ENCODE results near the gene ACSS1.

ACSS1 gene

DNA sequence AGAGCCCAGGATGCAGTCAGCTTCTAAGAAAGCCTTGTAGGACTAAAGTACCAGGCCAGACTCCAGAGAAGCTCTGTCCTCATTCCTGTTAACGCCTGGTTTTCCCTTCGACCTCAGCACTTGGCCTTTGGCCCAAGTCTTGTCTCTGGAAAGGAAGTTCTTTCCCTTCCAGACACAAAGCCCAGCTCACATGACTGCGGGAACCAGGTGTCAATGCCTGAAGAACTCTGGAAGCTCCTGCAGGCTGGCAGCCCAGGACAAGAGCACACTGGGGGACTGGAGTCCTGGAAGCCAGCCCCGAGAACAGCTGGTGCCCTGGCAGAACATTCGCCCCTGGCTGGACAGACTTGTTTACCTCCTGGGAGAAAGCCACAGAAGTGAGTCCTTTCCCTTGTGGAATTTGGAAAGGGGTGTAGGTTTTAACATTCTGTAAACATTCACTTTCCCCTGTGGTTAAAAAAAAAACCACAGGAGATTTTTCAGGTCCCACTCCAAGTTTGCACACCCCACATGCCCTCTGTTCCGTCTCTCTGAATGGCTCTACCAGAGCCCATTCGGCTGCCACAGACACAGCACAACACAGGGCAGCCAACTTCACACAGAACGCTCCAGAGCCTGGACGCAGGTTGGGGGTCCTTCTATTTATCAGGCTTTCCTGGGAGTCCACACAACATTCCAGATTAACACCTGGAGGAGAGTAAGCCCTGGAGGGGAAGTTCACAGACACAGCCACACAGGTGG, 18.1 kb downstream of the ACSS1 start:
- Histone ChIP-seq H3K36me3 (ENCODE audit: insufficient read depth, low read length) (no peaks in the 10 kb centered on the region), H3K9me3 (ENCODE audit: control insufficient read depth, insufficient read depth, low read length) (no peaks in the 10 kb centered on the region), H3K4me1 (ENCODE audit: insufficient read depth, low read length) (no peaks in the 10 kb centered on the region), H3K9ac (ENCODE audit: low read depth, low read length) (no peak overlapping the region)

DNA sequence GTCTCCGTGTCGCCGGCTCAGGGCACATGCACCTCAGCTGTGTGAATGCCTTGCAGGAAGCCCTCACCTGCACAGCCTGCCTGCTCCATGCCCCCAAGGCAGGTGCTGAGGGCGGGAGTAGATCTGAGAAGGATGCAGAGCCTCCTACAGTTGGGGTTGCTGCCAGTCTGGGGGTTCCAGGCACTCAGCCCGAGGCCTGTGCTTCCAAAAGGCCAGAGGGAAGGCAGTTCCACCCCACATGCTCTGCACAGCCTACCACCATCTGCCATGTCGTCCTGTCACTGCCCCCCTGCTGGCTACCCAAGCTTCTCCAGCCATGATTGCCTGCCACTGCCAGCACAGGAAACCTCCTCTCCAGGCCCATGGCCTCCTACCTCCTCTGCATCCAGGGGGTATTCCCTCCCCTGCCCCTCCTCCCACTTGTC, 19.3 kb downstream of the ACSS1 start:
- Histone ChIP-seq H3K4me1 (ENCODE audit: insufficient read depth, low read length) (no peaks in the 10 kb centered on the region), H3K9ac (ENCODE audit: low read depth, low read length) (no peak overlapping the region), H3K36me3 (ENCODE audit: insufficient read depth, low read length) (no peaks in the 10 kb centered on the region), H3K9me3 (ENCODE audit: control insufficient read depth, insufficient read depth, low read length) (no peaks in the 10 kb centered on the region)

DNA sequence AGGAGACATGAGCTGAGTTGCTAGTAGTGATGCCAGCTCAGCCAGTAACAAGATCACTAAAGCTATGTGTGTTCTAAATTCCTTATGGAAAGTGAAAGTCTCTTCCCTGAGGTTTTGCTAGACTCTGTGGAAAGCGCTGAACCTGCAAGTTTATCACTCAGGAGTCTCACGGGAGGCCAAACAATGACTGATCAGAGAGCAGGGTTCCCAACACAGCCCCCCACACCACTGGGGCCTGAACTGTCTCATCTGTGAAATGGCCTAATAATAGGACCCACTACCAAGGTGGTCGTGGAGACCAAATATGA, 19.9 kb downstream of the ACSS1 start:
- H3K36me3 ChIP-seq (ENCODE audit: insufficient read depth, low read length), result no peaks in the 10 kb centered on the region
- no peaks in the 10 kb centered on the region for H3K9me3 ChIP-seq (ENCODE audit: control insufficient read depth, insufficient read depth, low read length)
- no peak overlapping the region for H3K9ac ChIP-seq (ENCODE audit: low read depth, low read length)
- H3K4me1 ChIP-seq (ENCODE audit: insufficient read depth, low read length), result no peaks in the 10 kb centered on the region

DNA sequence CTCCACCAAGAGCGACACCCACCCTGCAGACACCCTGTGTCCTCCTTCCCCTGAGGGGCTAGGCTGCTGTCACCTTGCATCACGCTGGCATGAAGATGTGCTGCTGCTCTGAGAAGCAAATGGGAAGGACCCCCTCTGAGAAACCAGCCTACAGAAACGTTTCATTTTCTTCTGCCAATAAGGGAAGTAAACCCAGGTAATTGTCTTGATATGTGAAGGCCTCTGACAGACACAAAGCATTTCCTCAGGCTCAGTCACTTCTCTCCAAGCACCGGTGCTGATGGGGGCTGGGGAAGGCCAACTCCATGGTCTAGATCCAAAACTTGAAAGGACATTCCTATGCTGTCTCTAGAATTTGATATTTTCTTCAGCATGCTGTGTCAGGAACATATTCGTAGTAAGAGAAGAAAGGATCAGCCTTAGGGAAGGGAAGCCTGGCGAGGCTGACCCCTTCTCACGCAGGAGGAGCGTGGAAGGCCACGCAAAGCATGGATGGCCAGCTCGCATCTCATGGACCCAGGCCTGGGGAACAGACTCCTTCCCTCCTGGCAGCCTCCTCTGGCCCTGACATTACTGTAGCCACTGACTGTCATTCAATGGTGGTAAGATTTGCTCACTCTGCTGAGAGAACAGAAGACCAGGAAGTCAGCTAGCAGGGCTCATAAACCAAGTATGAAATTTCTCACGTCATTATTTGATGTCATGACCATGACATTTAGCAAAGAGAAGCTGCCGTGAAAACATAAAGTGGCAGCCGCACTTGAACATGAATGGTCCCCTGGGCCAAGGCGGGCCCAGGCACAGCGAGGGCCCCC, 20.4 kb downstream of the ACSS1 start:
- Histone ChIP-seq H3K36me3 (ENCODE audit: insufficient read depth, low read length) (no peaks in the 10 kb centered on the region), H3K4me1 (ENCODE audit: insufficient read depth, low read length) (no peaks in the 10 kb centered on the region), H3K9me3 (ENCODE audit: control insufficient read depth, insufficient read depth, low read length) (no peaks in the 10 kb centered on the region), H3K9ac (ENCODE audit: low read depth, low read length) (no peak overlapping the region)

DNA sequence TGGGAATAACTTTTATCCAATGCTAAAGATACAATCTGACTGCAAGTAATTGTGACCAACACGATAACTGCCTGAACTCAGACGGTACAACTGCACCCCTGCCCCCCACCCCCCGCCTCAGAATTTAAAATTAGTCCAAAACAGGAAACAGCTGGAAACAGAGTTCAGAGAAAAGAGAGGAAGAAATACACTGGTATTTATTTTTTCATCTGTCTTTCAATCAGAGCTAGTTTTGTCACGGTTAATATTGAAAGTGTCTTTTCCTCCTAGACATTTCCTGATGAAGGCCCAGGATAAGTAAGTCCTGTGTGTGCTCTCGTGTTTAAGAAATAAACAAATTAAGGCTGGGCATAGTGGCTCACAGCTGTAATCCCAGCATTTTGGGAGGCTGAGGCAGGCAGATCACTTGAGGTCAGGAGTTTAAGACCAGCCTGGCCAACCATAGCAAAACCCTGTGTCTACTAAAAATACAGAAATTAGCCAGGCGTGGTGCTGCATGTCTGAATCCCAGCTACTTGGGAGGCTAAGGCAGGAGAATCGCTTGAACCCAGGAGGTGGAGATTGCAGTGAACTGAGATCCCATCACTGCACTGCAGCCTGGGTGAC, 21.5 kb downstream of the ACSS1 start:
- Histone ChIP-seq H3K9me3 (ENCODE audit: control insufficient read depth, insufficient read depth, low read length) (no peaks in the 10 kb centered on the region), H3K9ac (ENCODE audit: low read depth, low read length) (no peak overlapping the region), H3K4me1 (ENCODE audit: insufficient read depth, low read length) (no peaks in the 10 kb centered on the region), H3K36me3 (ENCODE audit: insufficient read depth, low read length) (no peaks in the 10 kb centered on the region)

DNA sequence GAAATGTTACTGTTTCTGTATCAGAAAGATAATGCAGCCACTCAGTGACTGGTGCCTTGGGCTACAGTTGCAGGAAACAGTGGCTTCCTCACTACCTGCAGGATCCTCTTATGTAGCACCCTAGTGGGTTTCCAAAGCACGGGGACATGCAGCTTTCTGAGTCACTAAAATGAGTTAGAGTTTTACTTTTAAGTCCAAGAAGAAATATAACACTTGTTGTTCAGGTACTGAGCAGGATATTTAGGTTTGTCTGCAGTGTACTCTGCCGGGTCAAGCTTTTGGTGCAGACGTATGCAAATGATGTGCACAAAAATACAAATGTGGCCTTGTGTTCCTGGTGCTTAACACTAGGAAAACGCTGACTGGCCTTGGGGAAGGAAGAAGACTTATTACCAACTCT, 22.0 kb downstream of the ACSS1 start:
- H3K4me1 ChIP-seq (ENCODE audit: insufficient read depth, low read length), result no peaks in the 10 kb centered on the region
- H3K36me3 ChIP-seq (ENCODE audit: insufficient read depth, low read length), result no peaks in the 10 kb centered on the region
- no peaks in the 10 kb centered on the region for H3K9me3 ChIP-seq (ENCODE audit: control insufficient read depth, insufficient read depth, low read length)
- no peak overlapping the region for H3K9ac ChIP-seq (ENCODE audit: low read depth, low read length)

DNA sequence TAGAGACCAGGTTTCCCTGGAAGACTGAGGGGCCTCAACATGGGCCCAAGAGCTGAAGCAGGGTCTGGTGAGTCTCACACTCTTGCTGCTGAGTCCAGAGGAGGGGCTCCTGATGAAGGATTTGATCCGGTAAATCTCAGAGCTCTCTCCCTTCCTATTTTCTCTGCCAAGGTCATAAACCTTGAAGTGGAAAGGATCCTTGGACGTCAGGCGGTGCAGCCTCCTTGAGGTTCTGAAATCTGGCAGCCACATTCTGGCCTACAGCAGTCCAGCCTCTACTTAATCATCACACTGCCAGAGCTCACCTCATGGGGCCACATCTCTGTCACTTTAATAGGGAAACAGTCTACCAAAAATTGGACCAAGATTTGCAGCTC, 24.0 kb downstream of the ACSS1 start:
- H3K9me3 ChIP-seq (ENCODE audit: control insufficient read depth, insufficient read depth, low read length), result no peaks in the 10 kb centered on the region
- H3K9ac ChIP-seq (ENCODE audit: low read depth, low read length), result no peak overlapping the region
- H3K36me3 ChIP-seq (ENCODE audit: insufficient read depth, low read length), result no peaks in the 10 kb centered on the region
- no peaks in the 10 kb centered on the region for H3K4me1 ChIP-seq (ENCODE audit: insufficient read depth, low read length)

DNA sequence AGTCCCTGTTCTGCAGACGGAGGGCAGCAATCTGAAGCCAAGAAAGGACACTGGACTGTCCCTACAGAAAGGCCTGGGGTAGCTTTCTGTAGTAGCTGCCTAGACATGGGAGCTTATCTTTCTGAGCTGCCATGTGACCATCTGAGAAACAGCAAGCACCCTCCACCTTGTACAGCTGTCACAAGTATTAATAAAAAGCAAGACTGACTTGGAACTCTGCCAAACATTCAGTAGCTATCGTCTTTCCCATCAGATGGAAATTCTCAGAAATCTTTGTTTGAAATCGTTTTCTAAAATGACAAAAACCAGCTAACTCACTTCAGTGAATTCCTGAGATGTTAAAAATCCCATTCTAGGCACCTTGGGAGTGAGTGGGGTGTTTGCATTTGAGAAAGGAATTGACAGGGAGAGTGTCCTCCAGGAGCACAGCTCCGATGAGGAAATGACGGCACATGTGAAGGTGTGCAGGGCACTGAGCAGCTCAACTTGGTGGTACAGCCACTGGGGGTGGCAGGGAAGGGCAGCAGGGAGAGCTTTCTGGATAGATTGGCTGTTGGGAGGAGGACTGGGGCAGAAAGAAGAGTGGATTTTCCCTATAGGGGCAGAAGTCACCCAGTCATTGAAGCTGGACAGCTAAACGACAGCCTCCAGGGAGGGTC, 24.5 kb downstream of the ACSS1 start:
- Histone ChIP-seq H3K9ac (ENCODE audit: low read depth, low read length) (no peak overlapping the region), H3K9me3 (ENCODE audit: control insufficient read depth, insufficient read depth, low read length) (no peaks in the 10 kb centered on the region), H3K36me3 (ENCODE audit: insufficient read depth, low read length) (no peaks in the 10 kb centered on the region), H3K4me1 (ENCODE audit: insufficient read depth, low read length) (no peaks in the 10 kb centered on the region)

DNA sequence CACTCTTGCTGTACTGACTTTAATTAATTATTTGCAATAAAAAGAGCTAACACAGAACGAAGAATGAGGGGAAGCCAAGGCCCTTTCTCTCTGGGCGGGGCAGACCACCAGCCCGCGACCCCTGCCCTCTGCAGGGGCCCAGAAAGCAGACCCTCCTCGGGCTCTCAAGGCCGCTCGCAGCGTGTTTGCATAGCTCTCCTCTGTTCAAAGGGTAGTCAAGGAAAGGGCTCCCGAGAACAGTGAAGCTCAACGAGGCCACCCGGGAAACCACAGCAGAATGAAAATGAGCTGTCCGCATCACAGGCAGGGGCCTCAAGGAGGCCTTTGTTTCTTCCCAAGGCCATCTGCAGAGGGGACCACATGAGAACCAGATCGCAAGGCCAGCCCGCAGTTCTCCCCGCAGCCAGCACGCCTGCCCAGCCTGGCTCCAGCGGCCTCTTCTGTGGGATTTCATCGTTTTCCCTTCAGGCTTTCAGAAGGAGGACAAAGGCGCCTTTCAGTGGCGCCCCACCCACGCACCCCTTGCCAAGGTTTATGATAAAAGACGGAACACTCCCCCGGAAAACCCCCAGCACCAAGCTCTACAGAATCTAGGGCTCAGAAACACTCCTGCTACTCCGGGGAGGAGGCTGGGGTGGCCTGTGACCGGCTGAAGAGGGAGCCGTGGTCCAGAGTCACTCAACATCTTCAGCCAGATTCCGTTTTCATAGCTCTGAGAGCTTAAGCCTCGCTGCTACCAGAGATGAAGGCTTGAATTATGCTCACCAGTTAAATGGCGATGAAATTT, 25.3 kb downstream of the ACSS1 start:
- Histone ChIP-seq H3K9me3 (ENCODE audit: control insufficient read depth, insufficient read depth, low read length) (no peaks in the 10 kb centered on the region), H3K36me3 (ENCODE audit: insufficient read depth, low read length) (no peaks in the 10 kb centered on the region), H3K9ac (ENCODE audit: low read depth, low read length) (no peak overlapping the region), H3K4me1 (ENCODE audit: insufficient read depth, low read length) (no peaks in the 10 kb centered on the region)

DNA sequence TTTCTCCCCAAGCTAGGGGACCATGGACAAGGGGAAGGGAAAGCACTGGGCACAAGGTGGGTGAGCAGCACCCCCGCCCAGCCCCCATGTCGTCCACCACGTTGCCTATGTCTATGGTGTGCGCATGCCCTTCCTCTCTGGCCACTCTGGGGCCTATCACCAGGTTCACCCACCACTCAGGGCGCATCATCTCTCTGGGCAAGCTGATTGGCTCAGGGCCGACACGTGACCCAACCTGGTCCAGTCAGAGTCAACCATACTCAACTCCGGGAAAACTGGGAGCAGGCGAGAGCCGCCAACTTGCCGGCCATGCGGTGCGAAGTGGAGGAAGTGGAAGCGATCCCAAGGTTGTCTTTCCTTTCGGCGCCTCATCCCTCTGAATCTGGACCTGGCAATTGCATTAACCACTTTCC, 25.9 kb downstream of the ACSS1 start:
- H3K36me3 ChIP-seq (ENCODE audit: insufficient read depth, low read length), result no peaks in the 10 kb centered on the region
- no peak overlapping the region for H3K9ac ChIP-seq (ENCODE audit: low read depth, low read length)
- no peaks in the 10 kb centered on the region for H3K4me1 ChIP-seq (ENCODE audit: insufficient read depth, low read length)
- H3K9me3 ChIP-seq (ENCODE audit: control insufficient read depth, insufficient read depth, low read length), result no peaks in the 10 kb centered on the region

DNA sequence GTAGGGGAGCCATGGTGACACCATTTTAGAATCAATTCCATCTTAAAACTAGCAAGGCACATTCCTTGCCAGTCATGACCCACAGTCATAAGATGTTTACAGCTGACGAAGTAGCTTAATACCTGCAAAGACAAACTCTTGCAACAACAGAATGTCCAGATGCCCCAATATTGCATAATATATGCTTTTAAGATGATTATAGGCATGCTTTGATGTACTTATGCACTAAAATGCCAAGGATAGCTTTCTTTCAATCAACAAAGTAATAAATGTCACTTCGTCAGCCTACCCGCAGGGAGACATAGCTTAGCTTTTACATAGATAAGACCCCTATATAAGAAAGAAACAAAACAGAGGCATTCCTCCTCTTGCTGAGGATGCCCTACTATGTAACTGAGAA, 26.7 kb downstream of the ACSS1 start:
- Histone ChIP-seq H3K36me3 (ENCODE audit: insufficient read depth, low read length) (no peaks in the 10 kb centered on the region; the same call in 1 of the 2 replicates), H3K4me1 (ENCODE audit: insufficient read depth, low read length) (no peaks in the 10 kb centered on the region), H3K9ac (ENCODE audit: low read depth, low read length) (no peak overlapping the region), H3K9me3 (ENCODE audit: control insufficient read depth, insufficient read depth, low read length) (no peaks in the 10 kb centered on the region)

DNA sequence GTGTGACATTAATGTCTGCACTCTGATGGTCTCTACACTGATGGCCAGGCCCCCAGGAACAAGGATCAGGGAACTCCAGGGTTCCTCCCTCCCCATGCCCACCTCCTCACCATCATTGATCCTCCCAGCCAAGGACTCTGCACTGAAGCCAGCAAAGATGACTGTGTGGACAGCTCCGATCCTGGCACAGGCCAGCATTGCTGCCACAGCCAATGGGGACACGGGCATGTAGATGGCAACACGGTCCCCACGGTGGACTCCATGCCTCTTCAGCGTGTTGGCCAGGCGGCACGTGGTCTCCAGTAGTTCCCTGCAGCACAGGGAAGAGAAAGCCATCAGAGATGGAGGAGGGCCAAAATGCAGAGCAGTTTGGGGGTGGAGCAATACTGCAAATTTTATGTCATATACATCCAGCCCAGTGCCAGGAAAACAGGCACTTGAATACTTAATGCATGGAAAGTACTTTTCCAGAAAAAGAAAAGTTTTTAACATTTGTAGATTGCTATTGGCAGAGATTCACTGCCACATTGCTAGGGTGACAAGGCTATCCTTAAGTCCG, 27.2 kb downstream of the ACSS1 start:
- Histone ChIP-seq H3K9ac (ENCODE audit: low read depth, low read length) (no peak overlapping the region), H3K9me3 (ENCODE audit: control insufficient read depth, insufficient read depth, low read length) (no peaks in the 10 kb centered on the region), H3K36me3 (ENCODE audit: insufficient read depth, low read length) (no peaks in the 10 kb centered on the region; the same call in 1 of the 2 replicates), H3K4me1 (ENCODE audit: insufficient read depth, low read length) (no peaks in the 10 kb centered on the region)

DNA sequence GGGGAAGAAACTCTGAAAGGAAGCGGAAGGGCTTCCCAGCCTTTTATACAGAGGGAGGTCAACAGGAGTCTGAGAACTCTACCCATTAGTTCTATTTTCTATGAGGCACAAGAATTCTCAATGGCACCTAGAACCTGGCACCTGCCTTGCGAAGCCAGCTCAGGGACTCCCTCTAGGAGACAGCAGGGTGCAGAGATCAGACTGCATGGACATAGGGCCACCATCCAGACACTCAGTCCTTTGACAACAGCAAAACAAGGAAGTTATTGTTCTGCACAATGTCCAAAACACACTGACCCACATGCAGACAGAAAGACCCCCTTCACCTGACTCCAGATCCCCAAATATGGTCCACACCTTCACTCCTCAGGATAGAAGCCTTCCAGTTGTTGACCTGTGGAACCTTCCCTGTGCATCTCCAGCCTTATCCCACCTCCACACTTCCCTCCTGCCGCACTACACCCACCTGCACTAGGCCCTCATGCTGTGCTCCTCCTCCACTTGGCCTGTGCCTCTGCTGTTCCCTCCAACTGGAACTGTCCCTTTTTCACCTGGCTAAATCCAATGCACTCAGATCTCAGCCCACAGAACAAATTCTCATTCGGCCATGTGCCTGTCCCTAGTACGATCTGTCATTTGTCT, 27.8 kb downstream of the ACSS1 start:
- Histone ChIP-seq H3K36me3 (ENCODE audit: insufficient read depth, low read length) (no peaks in the 10 kb centered on the region; the same call in 1 of the 2 replicates), H3K9me3 (ENCODE audit: control insufficient read depth, insufficient read depth, low read length) (no peaks in the 10 kb centered on the region), H3K4me1 (ENCODE audit: insufficient read depth, low read length) (no peaks in the 10 kb centered on the region), H3K9ac (ENCODE audit: low read depth, low read length) (no peak overlapping the region)
